Natural killer cell (primary cell): ENCODE measurements around the gene TTBK1. TPM values are rescaled to one million over a fixed set of nuclear protein-coding genes. Genes with fewer than 3 reads are reported as not detected.

ENCODE experiments used
- ATAC-seq, 3 donors: fragments of 150-1000 bp in 2 of 3; fragments of 200-7000 bp in 1 of 3; cut with Tn5 transposase; 1 replicate in 1 of 3; 2 replicates in 2 of 3; pipeline ENCODE4 v1.10.0; 2021; ENCODE audit warnings: mild to moderate bottlenecking in 2 of 3, moderate library complexity in 2 of 3
- DNase-seq, 2 donors: peaks; one replicate each; pipeline versions ENCODE4 v3.0.0 to v3.0.0-alpha.2; 2013 to 2021; ENCODE audit warnings: mixed read lengths in 1 of 2
- H3K27ac ChIP-seq: one replicate; pipeline ENCODE4 v1.5.1; 2013; ENCODE audit warnings: mild to moderate bottlenecking, low read length
- H3K27me3 ChIP-seq: one replicate; pipeline ENCODE4 v1.6.1; 2013; ENCODE audit warnings: low read length; ENCODE audit not compliant: control insufficient read depth, insufficient read depth
- H3K36me3 ChIP-seq: one replicate; pipeline ENCODE4 v1.6.1; 2013; ENCODE audit warnings: low read length; ENCODE audit not compliant: control insufficient read depth, insufficient read depth
- H3K4me1 ChIP-seq: one replicate; pipeline ENCODE4 v1.6.1; 2013; ENCODE audit warnings: low read length; ENCODE audit not compliant: control insufficient read depth, insufficient read depth
- H3K4me3 ChIP-seq: one replicate; pipeline ENCODE4 v1.5.1; 2013; ENCODE audit warnings: low read length
- H3K9me3 ChIP-seq: one replicate; pipeline ENCODE4 v1.6.1; 2013; ENCODE audit warnings: low read length; ENCODE audit not compliant: control insufficient read depth, insufficient read depth
- H3K27ac Mint-ChIP-seq, 2 donors: one replicate each; pipeline ENCODE4 v1.8.0; 2022; ENCODE audit warnings: mild to moderate bottlenecking in 2 of 2, mixed read lengths in 2 of 2, moderate library complexity in 1 of 2
- H3K27me3 Mint-ChIP-seq, 2 donors: one replicate each; pipeline ENCODE4 v1.8.0; 2022; ENCODE audit warnings: low read depth in 2 of 2, mixed read lengths in 2 of 2
- H3K36me3 Mint-ChIP-seq: one replicate; pipeline ENCODE4 v1.8.0; 2022; ENCODE audit warnings: mixed read lengths
- H3K4me1 Mint-ChIP-seq, 2 donors: one replicate each; pipeline ENCODE4 v1.8.0; 2022; ENCODE audit warnings: mixed read lengths in 2 of 2
- H3K4me3 Mint-ChIP-seq: one replicate; pipeline ENCODE4 v1.8.0; 2022; ENCODE audit warnings: mild to moderate bottlenecking, moderate library complexity, mixed read lengths
- H3K9me3 Mint-ChIP-seq, 2 donors: one replicate each; pipeline ENCODE4 v1.8.0; 2022; ENCODE audit warnings: mixed read lengths in 2 of 2
- CTCF ChIP-seq: fragments of 200-600 bp; IDR thresholded peaks from one replicate; pipeline ENCODE4 v1.8.0; 2022; ENCODE audit warnings: antibody characterized with exemption
- WGBS: methylation state at CpG from one replicate; pipeline ENCODE4 v1.1.7; 2013; ENCODE audit warnings: missing lambda C conversion rate; ENCODE audit not compliant: insufficient coverage; 5-methylcytosine and 5-hydroxymethylcytosine counted together
- intact Hi-C: fragments of 100-400 bp; cut with micrococcal nuclease; formaldehyde crosslinking; loops from one replicate; pipeline ENCODE4 v1.14.2; 2022
- total RNA-seq, 4 donors: library from RNA; stranded (reverse); fragments of 120-200 nt in 1 of 4; gene quantifications; one replicate each; pipeline versions ENCODE4 v1.2.3 to v1.2.4, GENCODE V29; 2013 to 2022

The TTBK1 gene
- total RNA-seq, 3 donors from 2014 or later (not counting 1 experiment from before 2014, with no cell fraction given) = 0.07 TPM; not detected in 2

DNA sequence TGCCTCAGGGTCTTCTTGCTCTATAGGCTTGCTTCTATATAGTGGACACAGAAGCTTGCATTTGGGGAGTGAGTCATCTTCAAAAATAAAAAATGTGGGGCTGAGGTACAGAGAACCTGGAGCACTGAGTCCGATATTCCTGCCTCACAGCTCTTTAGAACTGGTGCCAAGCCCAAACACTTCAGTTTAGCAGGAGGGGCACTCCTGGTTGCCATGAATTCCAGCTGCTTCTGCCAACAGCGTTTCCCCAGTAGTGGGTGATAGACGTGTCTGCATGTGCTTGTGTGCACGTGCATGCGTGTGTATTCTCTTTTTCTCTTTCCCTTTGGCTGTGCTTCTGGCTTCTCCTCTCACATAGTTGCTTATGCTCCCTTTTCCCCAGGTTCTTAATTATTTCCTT lies 25.9 kb upstream of the TTBK1 start:
- 88% methylated on average over 5 of the region's 5 CpGs for WGBS
- intact Hi-C loops = no loop called here
- Histone ChIP-seq H3K36me3 (peaks cover 24% of the 10 kb centered on the region), H3K27me3 (no peaks in the 10 kb centered on the region), H3K9me3 (no peaks in the 10 kb centered on the region), H3K4me3 (no peak overlapping the region), H3K27ac (no peak overlapping the region), H3K4me1 (no peaks in the 10 kb centered on the region)
- Mint-ChIP-seq H3K9me3 (no peaks in the 10 kb centered on the region), H3K36me3 (peaks cover 5% of the 10 kb centered on the region), H3K27me3 (no peaks in the 10 kb centered on the region), H3K4me3 (no peak overlapping the region), H3K4me1 (no peaks in the 10 kb centered on the region), H3K27ac (no peak overlapping the region)
- ATAC-seq (no peak), DNase-seq (no peak)
- TF ChIP-seq CTCF = no peak

DNA sequence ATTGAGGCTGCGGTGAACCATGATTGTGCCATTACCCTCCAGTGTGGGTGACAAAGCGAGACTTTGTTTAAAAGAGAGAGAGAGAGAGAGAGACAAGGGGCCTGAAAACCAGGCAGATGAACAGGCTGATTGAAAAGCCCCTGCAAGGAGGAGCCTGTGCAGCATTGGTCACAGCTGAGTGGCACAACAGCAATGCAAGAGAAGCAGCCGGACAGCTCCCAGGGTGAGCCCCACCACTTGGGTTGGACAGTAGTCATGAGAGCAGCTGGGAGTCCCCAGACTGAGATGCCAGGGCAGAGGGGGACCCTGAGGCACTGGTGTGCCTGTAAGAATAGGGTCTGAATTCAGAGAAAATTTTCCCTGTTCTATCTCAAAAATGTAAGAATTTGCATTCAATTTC lies 24.2 kb upstream of the TTBK1 start:
- no peak for TF ChIP-seq CTCF
- Mint-ChIP-seq H3K36me3 (peaks cover 5% of the 10 kb centered on the region), H3K27ac (no peak overlapping the region), H3K9me3 (no peaks in the 10 kb centered on the region), H3K4me3 (no peak overlapping the region), H3K27me3 (no peaks in the 10 kb centered on the region), H3K4me1 (peaks cover 4% of the 10 kb centered on the region in 2 donors)
- no peak for DNase-seq
- Histone ChIP-seq H3K27ac (no peak overlapping the region), H3K9me3 (no peaks in the 10 kb centered on the region), H3K27me3 (no peaks in the 10 kb centered on the region), H3K4me1 (peaks cover 6% of the 10 kb centered on the region), H3K36me3 (peaks cover 21% of the 10 kb centered on the region), H3K4me3 (no peak overlapping the region)
- ATAC-seq = no peak
- 94% methylated on average over 3 of the region's 3 CpGs for WGBS
- intact Hi-C loops = no loop called here

- peaks cover 21% of the 10 kb centered on the region for H3K36me3 ChIP-seq
- H3K36me3 Mint-ChIP-seq = peaks cover 5% of the 10 kb centered on the region
- no peaks in the 10 kb centered on the region for H3K9me3 ChIP-seq
- peaks cover 13% of the 10 kb centered on the region for H3K4me1 ChIP-seq
- WGBS = 96% methylated on average over 7 of the region's 7 CpGs
- DNase-seq (no peak), ATAC-seq (no peak)
- H3K4me3 ChIP-seq = no peak overlapping the region
- H3K27me3 Mint-ChIP-seq = no peaks in the 10 kb centered on the region
- H3K4me3 Mint-ChIP-seq = no peak overlapping the region
- H3K4me1 Mint-ChIP-seq = peaks cover 10% of the 10 kb centered on the region in 2 donors
- TF ChIP-seq CTCF = no peak
- no peak overlapping the region for H3K27ac Mint-ChIP-seq
- H3K27ac ChIP-seq = no peak overlapping the region
- H3K27me3 ChIP-seq = no peaks in the 10 kb centered on the region
- H3K9me3 Mint-ChIP-seq = no peaks in the 10 kb centered on the region
- intact Hi-C loops = no loop called here
Observed at GRCh38 chr6:43219814-43220213, 23.5 kb upstream of the TTBK1 start.

- H3K4me1 ChIP-seq = peaks cover 19% of the 10 kb centered on the region
- no peaks in the 10 kb centered on the region for H3K9me3 ChIP-seq
- Mint-ChIP-seq H3K27ac (peak overlapping the region in 1 of 2 donors; percentile 72), H3K36me3 (peaks cover 5% of the 10 kb centered on the region), H3K9me3 (no peaks in the 10 kb centered on the region), H3K4me1 (peaks cover 10% of the 10 kb centered on the region in 2 donors), H3K27me3 (no peaks in the 10 kb centered on the region), H3K4me3 (no peak overlapping the region)
- no peak for TF ChIP-seq CTCF
- H3K4me3 ChIP-seq = no peak overlapping the region
- WGBS = 95% methylated on average over 16 of the region's 16 CpGs
- no peaks in the 10 kb centered on the region for H3K27me3 ChIP-seq
- DNase-seq (no peak), ATAC-seq (no peak)
- H3K36me3 ChIP-seq = peaks cover 21% of the 10 kb centered on the region
- intact Hi-C loops = no loop called here
- H3K27ac ChIP-seq = no peak overlapping the region
Observed at GRCh38 chr6:43220439-43220951, 22.8 kb upstream of the TTBK1 start.
